Kidney epithelial cell (primary cell): Measurements from ENCODE around the gene TWIST1. TPM values are rescaled to one million over a fixed set of nuclear protein-coding genes. Genes with fewer than 3 reads are reported as not detected.

ENCODE experiments used
- DNase-seq: peaks from one replicate; pipeline ENCODE4 v3.0.0-alpha.2; 2010; ENCODE audit warnings: low read depth
- H3K27me3 ChIP-seq: 2 replicates; pipeline ENCODE4 v1.6.0; 2011; ENCODE audit warnings: low read length; ENCODE audit not compliant: control insufficient read depth, insufficient read depth
- H3K36me3 ChIP-seq: 2 replicates; pipeline ENCODE4 v1.5.1; 2011; ENCODE audit warnings: low read length; ENCODE audit not compliant: control insufficient read depth, insufficient read depth
- H3K4me3 ChIP-seq: 2 replicates; pipeline ENCODE4 v1.5.1; 2011; ENCODE audit warnings: low read depth, mild to moderate bottlenecking, control low read depth, low read length
- CTCF ChIP-seq: IDR thresholded peaks from 2 replicates; pipeline ENCODE4 v1.5.1; 2011; ENCODE audit warnings: mild to moderate bottlenecking, moderate library complexity, low read length, control low read depth, inconsistent platforms; ENCODE audit not compliant: insufficient read depth, poor library complexity, severe bottlenecking
- total RNA-seq: library from RNA; depleted of rRNA; stranded (reverse); fragments of >200 nt; gene quantifications from 2 replicates; pipeline ENCODE4 v1.2.3, GENCODE V29; 2015

Gene TWIST1
- total RNA-seq, 1 donor from 2014 or later, result 6.3 TPM

- DNase-seq, result no peak
- Histone ChIP-seq H3K36me3 (no peaks in the 10 kb centered on the region), H3K27me3 (peaks cover 24% of the 10 kb centered on the region), H3K4me3 (no peak overlapping the region)
- TF ChIP-seq CTCF, result no peak
These were observed 16.0 kb downstream of the TWIST1 start for GRCh38 chr7:19101472-19101871.

DNA sequence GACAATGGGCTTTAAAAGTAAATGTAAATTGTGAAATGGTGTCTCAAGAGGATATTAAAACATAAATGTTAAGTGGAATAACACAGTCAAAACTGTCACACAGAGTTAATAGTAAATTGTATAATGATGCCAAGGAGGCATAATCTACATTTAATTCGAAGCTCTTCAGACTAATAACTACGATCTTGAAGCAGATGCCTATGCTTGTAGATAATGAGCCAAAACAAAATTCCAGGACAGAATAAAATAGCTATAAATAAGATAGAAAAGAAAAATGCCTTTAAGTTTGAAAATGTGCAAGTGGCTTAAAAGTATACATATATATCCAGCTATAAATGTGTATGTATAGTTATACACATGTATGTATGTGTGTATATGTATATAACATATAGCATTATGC lies 17.5 kb downstream of the TWIST1 start:
- Histone ChIP-seq H3K4me3 (no peak overlapping the region), H3K27me3 (peaks cover 13% of the 10 kb centered on the region)
- DNase-seq, result no peak

GRCh38 chr7:19099194-19099593 lies 18.2 kb downstream of the TWIST1 start:
- Histone ChIP-seq H3K36me3 (no peaks in the 10 kb centered on the region), H3K4me3 (no peak overlapping the region), H3K27me3 (peaks cover 8% of the 10 kb centered on the region)
- DNase-seq, result no peak
- no peak for TF ChIP-seq CTCF

More for the DNA sequence above, 17.5 kb downstream of the TWIST1 start:
- no peaks in the 10 kb centered on the region for H3K36me3 ChIP-seq
- no peak for TF ChIP-seq CTCF

DNA sequence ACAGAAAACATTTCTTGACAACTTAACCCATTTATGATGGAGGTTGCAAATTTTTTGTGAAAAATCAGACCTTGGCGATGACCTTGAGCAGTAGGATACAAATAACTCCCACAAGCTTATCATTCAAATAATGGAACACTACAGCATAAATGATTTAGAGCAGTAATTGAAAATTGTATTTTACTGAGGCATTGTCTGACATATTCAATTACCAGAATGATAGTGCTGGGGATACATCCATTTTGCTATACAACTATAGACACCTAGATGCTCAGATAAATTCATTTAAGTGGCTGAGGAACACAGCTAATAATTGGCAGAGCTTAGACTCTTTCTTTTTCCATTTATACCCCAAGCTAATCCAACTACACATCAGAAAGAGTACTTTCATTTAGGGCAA lies 18.9 kb downstream of the TWIST1 start:
- no peak for TF ChIP-seq CTCF
- no peak for DNase-seq
- H3K27me3 ChIP-seq, result peaks cover 8% of the 10 kb centered on the region
- H3K36me3 ChIP-seq, result no peaks in the 10 kb centered on the region
- no peak overlapping the region for H3K4me3 ChIP-seq

GRCh38 chr7:19097165-19098055 lies 20.0 kb downstream of the TWIST1 start:
- H3K36me3 ChIP-seq, result no peaks in the 10 kb centered on the region
- DNase-seq, result no peak
- peaks cover 2% of the 10 kb centered on the region for H3K27me3 ChIP-seq
- H3K4me3 ChIP-seq, result no peak overlapping the region
- no peak for TF ChIP-seq CTCF
